ENCODE measurements around the gene COL13A1. TPM values are rescaled to one million over a fixed set of nuclear protein-coding genes. Genes with fewer than 3 reads are reported as not detected.

Gene COL13A1
- total and polyA plus RNA-seq, 4 donors = 3.5 to 32.8 (median 11.5) TPM

DNA sequence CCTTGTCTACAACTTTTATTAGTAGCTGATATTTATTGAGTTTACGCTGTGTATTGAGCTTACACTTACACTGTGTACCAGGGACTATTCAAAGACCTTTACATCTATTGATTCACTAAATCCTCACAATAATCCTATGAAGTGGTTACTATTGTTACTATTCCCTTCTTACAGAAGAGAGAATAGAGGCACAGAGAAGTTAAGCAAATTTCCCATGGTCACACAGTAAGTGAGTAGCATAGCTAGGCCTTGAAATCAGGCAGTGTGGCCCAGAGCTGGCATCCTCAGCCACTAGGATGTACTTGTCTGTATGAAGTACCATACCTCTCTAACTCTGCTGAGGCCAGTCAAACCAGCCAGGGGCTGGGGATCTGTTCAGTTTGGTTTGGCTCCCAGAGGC is 7.6 kb downstream of the COL13A1 start:
- Histone ChIP-seq H3K4me1 (ENCODE audit: control insufficient read depth in 1 of 2, insufficient read depth in 2 of 2, low read length in 2 of 2) (no peaks in the 10 kb centered on the region), H3K4me3 (ENCODE audit: low read length in 2 of 2) (no peak overlapping the region), H3K36me3 (ENCODE audit: control insufficient read depth in 1 of 2, insufficient read depth in 2 of 2, low read length in 1 of 2) (no peaks in the 10 kb centered on the region), H3K9me3 (ENCODE audit: control insufficient read depth, low read length) (no peaks in the 10 kb centered on the region), H3K27ac (ENCODE audit: low read depth in 1 of 2, low read length in 2 of 2) (no peak overlapping the region), H3K27me3 (ENCODE audit: control insufficient read depth in 1 of 2, insufficient read depth in 2 of 2, low read length in 1 of 2) (no peaks in the 10 kb centered on the region)
- 97 to 100% methylated on average over 1 of the region's 1 CpG for WGBS, 2 donors
- ATAC-seq (ENCODE audit: low FRiP score) = no peak
- intact Hi-C loops (cut with DNase I) = no loop called here
- DNase-seq = no peak

DNA sequence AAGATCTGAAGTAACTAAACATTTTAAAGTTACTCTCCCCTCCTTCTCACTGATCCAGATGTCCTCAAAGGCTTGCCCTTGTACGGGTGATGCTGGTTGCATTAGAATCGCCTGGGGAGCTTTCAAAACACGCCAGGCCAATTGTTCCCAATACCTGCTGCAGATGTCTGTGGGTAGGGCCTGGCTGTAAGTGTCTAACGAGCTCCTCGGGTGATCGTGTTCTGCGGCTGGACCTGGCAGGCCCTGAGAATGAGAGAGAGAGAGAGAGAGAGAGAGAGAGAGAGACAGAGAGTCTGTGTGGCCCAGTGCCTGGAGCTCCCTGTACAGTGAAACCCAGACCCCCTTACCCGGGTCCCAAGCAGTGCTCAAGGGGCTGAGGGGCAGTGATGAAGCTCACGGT is 8.4 kb downstream of the COL13A1 start:
- no peaks in the 10 kb centered on the region for H3K27me3 ChIP-seq (ENCODE audit: control insufficient read depth in 1 of 2, insufficient read depth in 2 of 2, low read length in 1 of 2)
- intact Hi-C loops (cut with DNase I) = no loop called here
- H3K36me3 ChIP-seq (ENCODE audit: control insufficient read depth in 1 of 2, insufficient read depth in 2 of 2, low read length in 1 of 2) = no peaks in the 10 kb centered on the region
- DNase-seq = no peak
- WGBS, 2 donors = 73 to 76% methylated on average over 9 of the region's 9 CpGs
- ATAC-seq (ENCODE audit: low FRiP score) = no peak
- H3K27ac ChIP-seq (ENCODE audit: low read depth in 1 of 2, low read length in 2 of 2) = no peak overlapping the region
- H3K4me1 ChIP-seq (ENCODE audit: control insufficient read depth in 1 of 2, insufficient read depth in 2 of 2, low read length in 2 of 2) = no peaks in the 10 kb centered on the region
- no peak overlapping the region for H3K4me3 ChIP-seq (ENCODE audit: low read length in 2 of 2)
- H3K9me3 ChIP-seq (ENCODE audit: control insufficient read depth, low read length) = no peaks in the 10 kb centered on the region

DNA sequence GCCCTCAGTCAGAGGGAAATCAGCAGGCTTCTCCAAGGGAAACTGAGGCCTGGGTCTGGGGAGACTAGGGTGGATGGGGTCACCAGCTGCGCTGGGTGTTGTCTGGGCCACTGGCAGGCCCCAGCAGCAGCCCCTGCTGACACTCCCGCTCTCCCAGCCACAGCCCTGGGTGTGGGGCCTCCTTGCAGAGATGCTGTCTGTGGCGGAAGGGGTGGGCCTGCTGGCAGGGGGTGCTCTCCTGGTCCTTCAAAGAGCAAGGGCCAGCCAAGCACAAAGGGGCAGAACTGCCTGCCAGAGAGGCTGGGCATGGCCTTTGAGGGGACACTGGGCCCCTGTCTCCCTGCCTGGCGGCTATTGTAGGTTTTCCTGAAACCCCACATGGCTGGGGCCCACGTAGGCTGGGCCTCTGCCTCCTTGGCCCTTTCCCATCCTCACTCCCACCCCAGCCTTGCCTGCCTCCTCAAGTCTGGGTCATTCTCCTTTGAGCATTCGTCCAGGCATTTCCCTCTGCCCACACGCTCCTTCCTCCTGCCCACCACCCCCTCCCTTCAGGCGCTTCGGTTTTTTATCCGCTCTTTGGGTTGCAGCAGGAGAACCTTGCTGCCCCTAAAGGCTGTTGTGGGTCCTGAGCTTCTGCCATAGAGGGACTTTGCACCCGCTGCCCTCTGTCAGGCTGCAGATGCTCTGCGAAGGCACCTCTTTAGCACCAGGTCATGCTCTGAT is 9.1 kb downstream of the COL13A1 start:
- no peak overlapping the region for H3K4me3 ChIP-seq (ENCODE audit: low read length in 2 of 2)
- H3K4me1 ChIP-seq (ENCODE audit: control insufficient read depth in 1 of 2, insufficient read depth in 2 of 2, low read length in 2 of 2) = no peaks in the 10 kb centered on the region
- no peak for ATAC-seq (ENCODE audit: low FRiP score)
- no peak overlapping the region for H3K27ac ChIP-seq (ENCODE audit: low read depth in 1 of 2, low read length in 2 of 2)
- no peaks in the 10 kb centered on the region for H3K36me3 ChIP-seq (ENCODE audit: control insufficient read depth in 1 of 2, insufficient read depth in 2 of 2, low read length in 1 of 2)
- no peaks in the 10 kb centered on the region for H3K27me3 ChIP-seq (ENCODE audit: control insufficient read depth in 1 of 2, insufficient read depth in 2 of 2, low read length in 1 of 2)
- DNase-seq = peak in 1 of 2 donors; percentile 23
- 86 to 95% methylated on average over 12 of the region's 12 CpGs for WGBS, 2 donors
- intact Hi-C loops (cut with DNase I) = no loop called here
- H3K9me3 ChIP-seq (ENCODE audit: control insufficient read depth, low read length) = no peaks in the 10 kb centered on the region

DNA sequence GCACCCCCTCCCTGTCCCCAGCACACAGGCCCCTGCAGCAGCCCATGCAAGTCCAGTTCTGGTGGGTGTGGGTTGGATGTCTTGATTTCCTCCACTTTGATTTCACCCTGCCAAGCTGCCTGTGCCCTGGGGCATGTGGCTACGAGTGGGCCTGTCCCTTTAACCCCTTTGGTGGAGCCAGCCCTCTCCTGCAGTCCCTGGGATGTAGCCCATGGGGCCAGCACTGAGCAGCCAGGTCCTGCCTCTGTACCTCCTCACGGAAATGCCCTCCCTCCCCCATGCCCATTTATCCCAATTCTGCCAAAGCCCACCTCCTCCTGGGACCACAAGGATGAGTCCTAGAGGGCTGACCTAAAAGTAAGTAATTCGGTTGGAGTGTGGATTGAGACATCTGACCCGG is 11.9 kb downstream of the COL13A1 start:
- no peaks in the 10 kb centered on the region for H3K4me1 ChIP-seq (ENCODE audit: control insufficient read depth in 1 of 2, insufficient read depth in 2 of 2, low read length in 2 of 2)
- DNase-seq = no peak
- no peaks in the 10 kb centered on the region for H3K27me3 ChIP-seq (ENCODE audit: control insufficient read depth in 1 of 2, insufficient read depth in 2 of 2, low read length in 1 of 2)
- no peak overlapping the region for H3K4me3 ChIP-seq (ENCODE audit: low read length in 2 of 2)
- no peak overlapping the region for H3K27ac ChIP-seq (ENCODE audit: low read depth in 1 of 2, low read length in 2 of 2)
- ATAC-seq (ENCODE audit: low FRiP score) = no peak
- no peaks in the 10 kb centered on the region for H3K9me3 ChIP-seq (ENCODE audit: control insufficient read depth, low read length)
- no peaks in the 10 kb centered on the region for H3K36me3 ChIP-seq (ENCODE audit: control insufficient read depth in 1 of 2, insufficient read depth in 2 of 2, low read length in 1 of 2)
- 81 to 82% methylated on average over 4 of the region's 4 CpGs for WGBS, 2 donors
- intact Hi-C loops (cut with DNase I) = no loop called here

GRCh38 chr10:69814251-69814650 is 12.5 kb downstream of the COL13A1 start:
- Histone ChIP-seq H3K9me3 (ENCODE audit: control insufficient read depth, low read length) (no peaks in the 10 kb centered on the region), H3K27me3 (ENCODE audit: control insufficient read depth in 1 of 2, insufficient read depth in 2 of 2, low read length in 1 of 2) (no peaks in the 10 kb centered on the region), H3K36me3 (ENCODE audit: control insufficient read depth in 1 of 2, insufficient read depth in 2 of 2, low read length in 1 of 2) (no peaks in the 10 kb centered on the region), H3K4me3 (ENCODE audit: low read length in 2 of 2) (no peak overlapping the region), H3K27ac (ENCODE audit: low read depth in 1 of 2, low read length in 2 of 2) (no peak overlapping the region), H3K4me1 (ENCODE audit: control insufficient read depth in 1 of 2, insufficient read depth in 2 of 2, low read length in 2 of 2) (no peaks in the 10 kb centered on the region)
- DNase-seq = no peak
- no peak for ATAC-seq (ENCODE audit: low FRiP score)
- intact Hi-C loops (cut with DNase I) = no loop called here
- WGBS, 2 donors = 97 to 99% methylated on average over 2 of the region's 2 CpGs

GRCh38 chr10:69815104-69815503 is 13.4 kb downstream of the COL13A1 start:
- intact Hi-C loops (cut with DNase I) = no loop called here
- Histone ChIP-seq H3K36me3 (ENCODE audit: control insufficient read depth in 1 of 2, insufficient read depth in 2 of 2, low read length in 1 of 2) (no peaks in the 10 kb centered on the region), H3K4me3 (ENCODE audit: low read length in 2 of 2) (no peak overlapping the region), H3K4me1 (ENCODE audit: control insufficient read depth in 1 of 2, insufficient read depth in 2 of 2, low read length in 2 of 2) (no peaks in the 10 kb centered on the region), H3K27ac (ENCODE audit: low read depth in 1 of 2, low read length in 2 of 2) (no peak overlapping the region), H3K9me3 (ENCODE audit: control insufficient read depth, low read length) (no peaks in the 10 kb centered on the region), H3K27me3 (ENCODE audit: control insufficient read depth in 1 of 2, insufficient read depth in 2 of 2, low read length in 1 of 2) (no peaks in the 10 kb centered on the region)
- DNase-seq (no peak), ATAC-seq (ENCODE audit: low FRiP score) (no peak)
- 93 to 94% methylated on average over 6 of the region's 6 CpGs for WGBS, 2 donors

- no peak overlapping the region for H3K27ac ChIP-seq (ENCODE audit: low read depth in 1 of 2, low read length in 2 of 2)
- no peaks in the 10 kb centered on the region for H3K9me3 ChIP-seq (ENCODE audit: control insufficient read depth, low read length)
- no peaks in the 10 kb centered on the region for H3K4me1 ChIP-seq (ENCODE audit: control insufficient read depth in 1 of 2, insufficient read depth in 2 of 2, low read length in 2 of 2)
- 78 to 83% methylated on average over 5 of the region's 5 CpGs for WGBS, 2 donors
- no peaks in the 10 kb centered on the region for H3K27me3 ChIP-seq (ENCODE audit: control insufficient read depth in 1 of 2, insufficient read depth in 2 of 2, low read length in 1 of 2)
- no peaks in the 10 kb centered on the region for H3K36me3 ChIP-seq (ENCODE audit: control insufficient read depth in 1 of 2, insufficient read depth in 2 of 2, low read length in 1 of 2)
- no peak overlapping the region for H3K4me3 ChIP-seq (ENCODE audit: low read length in 2 of 2)
- intact Hi-C loops (cut with DNase I) = no loop called here
- no peak for ATAC-seq (ENCODE audit: low FRiP score)
- DNase-seq = no peak
These were observed 14.8 kb downstream of the COL13A1 start for GRCh38 chr10:69816521-69816920.

DNA sequence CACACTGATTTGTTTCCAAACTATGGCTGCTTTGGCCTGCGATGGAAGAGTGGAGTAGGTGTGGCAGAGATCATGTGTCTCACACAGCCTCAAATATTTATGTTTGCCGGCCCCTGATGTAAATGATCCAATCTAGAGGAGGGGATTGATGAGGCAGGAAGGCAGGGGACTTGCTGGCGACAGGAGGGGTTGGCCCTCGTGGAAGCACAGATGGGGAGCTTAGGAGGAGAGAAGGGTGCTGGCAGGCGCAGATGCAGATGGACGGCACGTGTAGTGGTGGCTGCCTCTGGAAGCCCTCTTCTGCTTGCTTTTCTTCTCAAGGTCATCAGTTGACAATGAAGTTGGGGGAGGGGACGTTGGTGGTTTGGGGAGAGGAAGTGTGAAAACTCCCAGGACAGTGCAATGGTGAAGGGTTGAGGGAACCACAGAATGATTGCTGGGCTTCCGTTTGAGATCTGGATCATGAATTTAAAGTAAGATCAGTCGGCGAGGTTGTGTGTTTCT is 15.4 kb downstream of the COL13A1 start:
- no peaks in the 10 kb centered on the region for H3K4me1 ChIP-seq (ENCODE audit: control insufficient read depth in 1 of 2, insufficient read depth in 2 of 2, low read length in 2 of 2)
- no peak overlapping the region for H3K27ac ChIP-seq (ENCODE audit: low read depth in 1 of 2, low read length in 2 of 2)
- no peaks in the 10 kb centered on the region for H3K27me3 ChIP-seq (ENCODE audit: control insufficient read depth in 1 of 2, insufficient read depth in 2 of 2, low read length in 1 of 2)
- ATAC-seq (ENCODE audit: low FRiP score) = no peak
- no peak overlapping the region for H3K4me3 ChIP-seq (ENCODE audit: low read length in 2 of 2)
- H3K36me3 ChIP-seq (ENCODE audit: control insufficient read depth in 1 of 2, insufficient read depth in 2 of 2, low read length in 1 of 2) = no peaks in the 10 kb centered on the region
- no peaks in the 10 kb centered on the region for H3K9me3 ChIP-seq (ENCODE audit: control insufficient read depth, low read length)
- 83 to 85% methylated on average over 11 of the region's 11 CpGs for WGBS, 2 donors
- intact Hi-C loops (cut with DNase I) = no loop called here
- no peak for DNase-seq

DNA sequence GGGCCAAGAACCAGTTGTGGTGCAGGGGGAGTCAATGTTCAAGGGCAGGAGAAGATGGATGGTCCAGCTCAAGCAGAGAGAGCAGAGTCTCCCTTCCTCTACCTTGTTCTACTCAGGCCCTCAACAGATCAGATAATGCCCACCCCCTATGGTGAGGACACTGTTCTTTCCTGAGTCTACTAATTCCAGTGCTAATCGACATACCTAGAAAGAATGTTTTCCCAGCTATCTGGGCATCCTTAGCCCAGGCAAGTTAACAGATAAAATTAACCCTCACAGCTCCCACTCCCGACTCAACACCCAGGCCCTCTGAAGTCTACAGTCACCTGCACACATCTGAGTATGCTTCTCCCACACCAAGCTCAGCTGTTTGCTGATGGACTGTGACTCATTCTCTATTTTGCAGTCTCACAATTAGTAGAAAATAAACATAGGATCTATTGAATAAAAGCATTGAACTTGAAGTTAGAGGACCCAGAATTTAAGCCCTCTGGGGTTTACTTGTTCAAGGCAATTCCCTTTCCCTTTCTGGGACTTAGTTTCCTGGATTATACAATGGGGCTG is 17.1 kb downstream of the COL13A1 start:
- intact Hi-C loops (cut with DNase I) = no loop called here

More for the DNA sequence above, 17.1 kb downstream of the COL13A1 start:
- no peak overlapping the region for H3K27ac ChIP-seq (ENCODE audit: low read depth in 1 of 2, low read length in 2 of 2)
- no peaks in the 10 kb centered on the region for H3K9me3 ChIP-seq (ENCODE audit: control insufficient read depth, low read length)
- no peaks in the 10 kb centered on the region for H3K27me3 ChIP-seq (ENCODE audit: control insufficient read depth in 1 of 2, insufficient read depth in 2 of 2, low read length in 1 of 2)
- DNase-seq = no peak
- no peak overlapping the region for H3K4me3 ChIP-seq (ENCODE audit: low read length in 2 of 2)
- H3K4me1 ChIP-seq (ENCODE audit: control insufficient read depth in 1 of 2, insufficient read depth in 2 of 2, low read length in 2 of 2) = no peaks in the 10 kb centered on the region
- H3K36me3 ChIP-seq (ENCODE audit: control insufficient read depth in 1 of 2, insufficient read depth in 2 of 2, low read length in 1 of 2) = no peaks in the 10 kb centered on the region
- 90 to 98% methylated on average over 2 of the region's 2 CpGs for WGBS, 2 donors
- no peak for ATAC-seq (ENCODE audit: low FRiP score)
